Liver (tissue), 3 donors: ENCODE results near the gene CDR2.

Experiments
- TAF1 ChIP-seq: conservative IDR thresholded peaks from 2 replicates; pipeline ENCODE4 v1.6.1; 2016; ENCODE audit warnings: antibody characterized with exemption, mild to moderate bottlenecking
- TF ChIP-seq, protein P1 (sequence below): fragments of 150-350 bp; IDR thresholded peaks from 2 replicates; pipeline ENCODE4 v1.5.1; 2017; ENCODE audit warnings: improper control_type of control experiment, low read depth, low read length; ENCODE audit not compliant: missing input control
- TF ChIP-seq, protein P2 (sequence below): IDR thresholded peaks from 2 replicates; pipeline ENCODE4 v1.6.1; 2016; ENCODE audit warnings: antibody characterized with exemption, mild to moderate bottlenecking
- TF ChIP-seq, protein P3 (sequence below): IDR thresholded peaks from 2 replicates; pipeline ENCODE4 v1.6.1; 2016; ENCODE audit warnings: antibody characterized with exemption
- TF ChIP-seq, protein P4 (sequence below): IDR thresholded peaks from 2 replicates; pipeline ENCODE4 v1.6.1; 2016; ENCODE audit warnings: antibody characterized with exemption
- donor health status: healthy.
- donor health status: healthy.

GRCh38 chr16:22323959-22324786, 50.2 kb downstream of the CDR2 start:
- TF ChIP-seq, protein P1, sequence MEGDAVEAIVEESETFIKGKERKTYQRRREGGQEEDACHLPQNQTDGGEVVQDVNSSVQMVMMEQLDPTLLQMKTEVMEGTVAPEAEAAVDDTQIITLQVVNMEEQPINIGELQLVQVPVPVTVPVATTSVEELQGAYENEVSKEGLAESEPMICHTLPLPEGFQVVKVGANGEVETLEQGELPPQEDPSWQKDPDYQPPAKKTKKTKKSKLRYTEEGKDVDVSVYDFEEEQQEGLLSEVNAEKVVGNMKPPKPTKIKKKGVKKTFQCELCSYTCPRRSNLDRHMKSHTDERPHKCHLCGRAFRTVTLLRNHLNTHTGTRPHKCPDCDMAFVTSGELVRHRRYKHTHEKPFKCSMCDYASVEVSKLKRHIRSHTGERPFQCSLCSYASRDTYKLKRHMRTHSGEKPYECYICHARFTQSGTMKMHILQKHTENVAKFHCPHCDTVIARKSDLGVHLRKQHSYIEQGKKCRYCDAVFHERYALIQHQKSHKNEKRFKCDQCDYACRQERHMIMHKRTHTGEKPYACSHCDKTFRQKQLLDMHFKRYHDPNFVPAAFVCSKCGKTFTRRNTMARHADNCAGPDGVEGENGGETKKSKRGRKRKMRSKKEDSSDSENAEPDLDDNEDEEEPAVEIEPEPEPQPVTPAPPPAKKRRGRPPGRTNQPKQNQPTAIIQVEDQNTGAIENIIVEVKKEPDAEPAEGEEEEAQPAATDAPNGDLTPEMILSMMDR: no peak
- TF ChIP-seq, protein P2, sequence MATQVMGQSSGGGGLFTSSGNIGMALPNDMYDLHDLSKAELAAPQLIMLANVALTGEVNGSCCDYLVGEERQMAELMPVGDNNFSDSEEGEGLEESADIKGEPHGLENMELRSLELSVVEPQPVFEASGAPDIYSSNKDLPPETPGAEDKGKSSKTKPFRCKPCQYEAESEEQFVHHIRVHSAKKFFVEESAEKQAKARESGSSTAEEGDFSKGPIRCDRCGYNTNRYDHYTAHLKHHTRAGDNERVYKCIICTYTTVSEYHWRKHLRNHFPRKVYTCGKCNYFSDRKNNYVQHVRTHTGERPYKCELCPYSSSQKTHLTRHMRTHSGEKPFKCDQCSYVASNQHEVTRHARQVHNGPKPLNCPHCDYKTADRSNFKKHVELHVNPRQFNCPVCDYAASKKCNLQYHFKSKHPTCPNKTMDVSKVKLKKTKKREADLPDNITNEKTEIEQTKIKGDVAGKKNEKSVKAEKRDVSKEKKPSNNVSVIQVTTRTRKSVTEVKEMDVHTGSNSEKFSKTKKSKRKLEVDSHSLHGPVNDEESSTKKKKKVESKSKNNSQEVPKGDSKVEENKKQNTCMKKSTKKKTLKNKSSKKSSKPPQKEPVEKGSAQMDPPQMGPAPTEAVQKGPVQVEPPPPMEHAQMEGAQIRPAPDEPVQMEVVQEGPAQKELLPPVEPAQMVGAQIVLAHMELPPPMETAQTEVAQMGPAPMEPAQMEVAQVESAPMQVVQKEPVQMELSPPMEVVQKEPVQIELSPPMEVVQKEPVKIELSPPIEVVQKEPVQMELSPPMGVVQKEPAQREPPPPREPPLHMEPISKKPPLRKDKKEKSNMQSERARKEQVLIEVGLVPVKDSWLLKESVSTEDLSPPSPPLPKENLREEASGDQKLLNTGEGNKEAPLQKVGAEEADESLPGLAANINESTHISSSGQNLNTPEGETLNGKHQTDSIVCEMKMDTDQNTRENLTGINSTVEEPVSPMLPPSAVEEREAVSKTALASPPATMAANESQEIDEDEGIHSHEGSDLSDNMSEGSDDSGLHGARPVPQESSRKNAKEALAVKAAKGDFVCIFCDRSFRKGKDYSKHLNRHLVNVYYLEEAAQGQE: no peak
- TF ChIP-seq, protein P3, sequence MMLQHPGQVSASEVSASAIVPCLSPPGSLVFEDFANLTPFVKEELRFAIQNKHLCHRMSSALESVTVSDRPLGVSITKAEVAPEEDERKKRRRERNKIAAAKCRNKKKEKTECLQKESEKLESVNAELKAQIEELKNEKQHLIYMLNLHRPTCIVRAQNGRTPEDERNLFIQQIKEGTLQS: no peak
- TF ChIP-seq TAF1: no peak
- TF ChIP-seq, protein P4, sequence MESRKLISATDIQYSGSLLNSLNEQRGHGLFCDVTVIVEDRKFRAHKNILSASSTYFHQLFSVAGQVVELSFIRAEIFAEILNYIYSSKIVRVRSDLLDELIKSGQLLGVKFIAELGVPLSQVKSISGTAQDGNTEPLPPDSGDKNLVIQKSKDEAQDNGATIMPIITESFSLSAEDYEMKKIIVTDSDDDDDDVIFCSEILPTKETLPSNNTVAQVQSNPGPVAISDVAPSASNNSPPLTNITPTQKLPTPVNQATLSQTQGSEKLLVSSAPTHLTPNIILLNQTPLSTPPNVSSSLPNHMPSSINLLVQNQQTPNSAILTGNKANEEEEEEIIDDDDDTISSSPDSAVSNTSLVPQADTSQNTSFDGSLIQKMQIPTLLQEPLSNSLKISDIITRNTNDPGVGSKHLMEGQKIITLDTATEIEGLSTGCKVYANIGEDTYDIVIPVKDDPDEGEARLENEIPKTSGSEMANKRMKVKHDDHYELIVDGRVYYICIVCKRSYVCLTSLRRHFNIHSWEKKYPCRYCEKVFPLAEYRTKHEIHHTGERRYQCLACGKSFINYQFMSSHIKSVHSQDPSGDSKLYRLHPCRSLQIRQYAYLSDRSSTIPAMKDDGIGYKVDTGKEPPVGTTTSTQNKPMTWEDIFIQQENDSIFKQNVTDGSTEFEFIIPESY: no peak
